Epithelial cell of esophagus (primary cell): Measurements from ENCODE around the gene PWWP2B.
A peak's percentile ranks its signal among the peaks of the same experiment; 100 is the strongest.

Source experiments
- DNase-seq: peaks from one replicate; pipeline ENCODE4 v3.0.0; 2010; ENCODE audit warnings: low read depth
- H3K4me3 ChIP-seq: 2 replicates; pipeline ENCODE4 v1.5.1; 2011; ENCODE audit warnings: mild to moderate bottlenecking, low read length, control low read depth
- TF ChIP-seq, protein P1 (sequence below): IDR thresholded peaks from 2 replicates; pipeline ENCODE4 v1.5.1; 2011; ENCODE audit warnings: low read depth, mild to moderate bottlenecking, low read length, control low read depth, inconsistent platforms; ENCODE audit not compliant: insufficient read depth; ENCODE audit errors: missing control alignments

The PWWP2B gene

DNA sequence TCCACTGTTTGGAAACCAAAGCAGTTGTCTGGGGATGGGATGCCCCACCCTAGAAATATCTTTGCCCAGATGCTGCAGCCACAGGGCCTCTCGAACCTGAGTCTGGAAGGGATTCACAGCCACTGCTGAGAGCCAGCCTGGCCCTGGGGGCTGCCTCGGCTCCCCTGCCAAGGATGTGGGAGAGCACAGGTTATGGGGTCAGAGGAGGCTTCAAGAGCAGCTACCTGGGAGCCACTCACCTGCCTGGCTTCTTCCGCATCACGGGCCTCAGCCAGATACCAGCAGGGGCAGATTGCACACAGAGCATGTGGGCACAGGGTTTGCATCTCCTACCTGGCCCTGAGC lies 5.4 kb upstream of the PWWP2B start:
- no peak overlapping the region for H3K4me3 ChIP-seq
- TF ChIP-seq, protein P1, sequence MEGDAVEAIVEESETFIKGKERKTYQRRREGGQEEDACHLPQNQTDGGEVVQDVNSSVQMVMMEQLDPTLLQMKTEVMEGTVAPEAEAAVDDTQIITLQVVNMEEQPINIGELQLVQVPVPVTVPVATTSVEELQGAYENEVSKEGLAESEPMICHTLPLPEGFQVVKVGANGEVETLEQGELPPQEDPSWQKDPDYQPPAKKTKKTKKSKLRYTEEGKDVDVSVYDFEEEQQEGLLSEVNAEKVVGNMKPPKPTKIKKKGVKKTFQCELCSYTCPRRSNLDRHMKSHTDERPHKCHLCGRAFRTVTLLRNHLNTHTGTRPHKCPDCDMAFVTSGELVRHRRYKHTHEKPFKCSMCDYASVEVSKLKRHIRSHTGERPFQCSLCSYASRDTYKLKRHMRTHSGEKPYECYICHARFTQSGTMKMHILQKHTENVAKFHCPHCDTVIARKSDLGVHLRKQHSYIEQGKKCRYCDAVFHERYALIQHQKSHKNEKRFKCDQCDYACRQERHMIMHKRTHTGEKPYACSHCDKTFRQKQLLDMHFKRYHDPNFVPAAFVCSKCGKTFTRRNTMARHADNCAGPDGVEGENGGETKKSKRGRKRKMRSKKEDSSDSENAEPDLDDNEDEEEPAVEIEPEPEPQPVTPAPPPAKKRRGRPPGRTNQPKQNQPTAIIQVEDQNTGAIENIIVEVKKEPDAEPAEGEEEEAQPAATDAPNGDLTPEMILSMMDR: no peak
- no peak for DNase-seq

DNA sequence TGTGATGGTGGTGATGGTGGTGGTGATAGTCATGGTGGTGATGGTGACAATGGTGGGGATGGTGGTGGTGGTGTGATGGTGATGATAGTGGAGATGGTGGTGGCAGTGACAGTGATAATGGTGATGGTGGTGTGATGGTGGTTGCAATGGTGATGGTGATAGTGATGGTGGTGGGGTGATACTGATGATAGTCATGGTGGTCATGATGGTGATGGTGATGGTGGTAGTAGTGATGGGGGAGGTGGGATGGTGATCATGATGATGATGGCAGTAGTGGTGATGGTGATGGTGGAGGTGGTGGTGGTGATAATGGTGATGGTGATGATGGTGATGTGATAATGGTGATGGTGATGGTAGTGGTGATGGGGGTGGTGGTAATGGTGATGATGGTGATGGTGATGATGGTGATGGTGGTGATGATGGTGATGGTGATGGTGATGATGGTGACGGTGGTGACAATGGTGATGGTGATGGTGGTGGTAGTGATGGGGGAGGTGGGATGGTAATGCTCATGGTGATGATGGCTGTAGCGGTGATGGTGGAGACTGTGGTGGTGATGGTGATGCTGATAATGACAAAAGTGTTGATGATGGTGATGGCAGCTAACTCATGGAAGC lies 4.7 kb upstream of the PWWP2B start:
- no peak for DNase-seq
- H3K4me3 ChIP-seq: no peak overlapping the region
- TF ChIP-seq, protein P1: no peak

DNA sequence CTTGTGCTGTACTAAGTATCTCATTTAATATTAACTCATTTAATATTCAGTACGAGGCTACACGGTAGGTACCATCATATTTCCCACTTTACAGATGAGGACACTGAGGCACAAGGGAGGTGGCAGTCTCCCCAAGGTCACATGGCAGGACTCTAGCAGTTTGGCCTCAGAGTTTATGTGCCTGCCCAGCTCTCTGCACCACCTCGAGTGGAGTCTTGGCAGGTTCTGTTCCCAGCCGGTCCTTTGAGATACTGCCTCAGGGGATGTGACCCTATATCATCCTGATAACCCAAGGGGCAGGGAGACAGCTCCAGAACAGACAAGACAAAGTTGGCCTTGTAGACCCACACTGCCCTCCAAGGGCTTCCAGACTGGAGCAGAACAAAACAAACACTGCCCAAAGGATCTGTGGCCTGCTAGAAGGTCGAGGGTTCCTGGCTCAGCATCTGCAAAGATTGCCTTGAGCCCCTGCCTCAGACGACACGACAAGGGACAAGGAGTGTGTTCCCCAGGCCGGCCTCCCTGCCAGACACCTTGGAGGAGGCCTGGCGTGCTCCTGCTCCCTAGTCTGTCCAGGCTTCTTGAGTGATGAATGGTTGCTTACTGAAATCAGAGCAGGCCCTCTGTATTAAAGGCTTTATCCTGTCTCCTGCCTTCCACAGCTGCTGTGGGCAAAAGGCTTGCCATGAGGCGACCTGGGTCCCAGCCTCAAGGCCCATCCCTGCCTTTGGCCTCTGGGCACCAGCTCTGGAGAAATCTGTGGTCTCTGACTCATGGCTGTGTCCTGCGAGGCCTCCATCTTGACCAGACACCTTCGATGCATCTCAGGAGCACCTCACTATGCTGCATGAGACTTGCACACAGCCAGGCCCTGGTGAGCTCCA lies 3.9 kb upstream of the PWWP2B start:
- TF ChIP-seq, protein P1: no peak
- DNase-seq: peak; percentile 17
- no peak overlapping the region for H3K4me3 ChIP-seq

DNA sequence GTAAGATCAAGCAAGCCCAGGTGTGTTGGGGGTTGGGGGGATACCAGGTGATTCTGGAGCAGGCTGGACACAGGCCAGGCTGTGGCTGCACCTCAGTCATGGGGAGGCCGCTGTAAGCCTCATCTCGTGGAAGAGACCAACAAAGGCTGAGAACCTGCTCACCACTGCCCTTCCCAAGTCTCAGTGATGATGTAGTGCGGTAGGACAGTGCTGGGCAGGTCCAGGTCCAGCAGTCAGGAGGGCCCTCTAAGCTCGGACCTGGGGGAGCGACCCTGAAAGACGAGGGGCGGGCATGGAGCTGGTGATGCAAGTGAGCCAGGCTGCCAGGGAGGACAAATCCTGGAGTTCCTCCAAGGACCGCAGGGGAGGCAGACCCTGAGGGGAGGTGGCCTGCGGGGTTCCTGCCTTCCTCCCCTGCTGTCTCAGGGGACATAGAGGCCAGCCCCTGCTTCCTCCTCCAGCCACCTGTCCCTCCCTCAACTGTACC lies 3.3 kb upstream of the PWWP2B start:
- TF ChIP-seq, protein P1: no peak
- H3K4me3 ChIP-seq: no peak overlapping the region
- DNase-seq: no peak

DNA sequence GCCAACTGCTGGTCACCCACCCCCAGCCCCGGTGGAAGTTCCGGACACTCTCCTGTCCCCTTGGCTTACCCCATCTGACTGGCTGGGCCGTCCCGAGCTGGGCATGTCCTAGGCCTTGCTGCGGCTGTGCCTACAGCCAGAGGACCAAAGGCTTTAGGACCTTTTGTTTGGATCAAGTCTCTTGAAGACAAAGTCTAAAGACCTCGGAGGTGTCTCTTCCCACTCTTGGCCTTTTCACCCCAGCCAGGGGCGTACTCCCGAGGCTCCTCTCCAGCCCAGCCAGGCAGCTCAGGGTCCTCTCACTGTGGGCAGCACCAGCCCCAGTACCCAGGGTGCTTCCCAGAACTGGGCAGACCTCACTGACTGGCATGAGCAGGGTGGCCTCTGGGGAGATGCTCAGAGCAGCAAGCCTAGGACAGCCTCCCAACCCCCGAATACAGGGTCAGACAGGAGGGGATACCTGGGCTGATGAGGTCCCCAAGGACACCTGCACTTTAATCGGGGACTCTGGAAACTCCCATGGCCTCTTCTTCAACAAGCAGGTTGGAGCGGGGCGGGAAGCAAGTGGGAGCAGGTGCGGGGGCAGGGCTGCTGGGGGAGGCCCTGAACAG lies 2.7 kb upstream of the PWWP2B start:
- TF ChIP-seq, protein P1: no peak
- H3K4me3 ChIP-seq: no peak overlapping the region
- no peak for DNase-seq

DNA sequence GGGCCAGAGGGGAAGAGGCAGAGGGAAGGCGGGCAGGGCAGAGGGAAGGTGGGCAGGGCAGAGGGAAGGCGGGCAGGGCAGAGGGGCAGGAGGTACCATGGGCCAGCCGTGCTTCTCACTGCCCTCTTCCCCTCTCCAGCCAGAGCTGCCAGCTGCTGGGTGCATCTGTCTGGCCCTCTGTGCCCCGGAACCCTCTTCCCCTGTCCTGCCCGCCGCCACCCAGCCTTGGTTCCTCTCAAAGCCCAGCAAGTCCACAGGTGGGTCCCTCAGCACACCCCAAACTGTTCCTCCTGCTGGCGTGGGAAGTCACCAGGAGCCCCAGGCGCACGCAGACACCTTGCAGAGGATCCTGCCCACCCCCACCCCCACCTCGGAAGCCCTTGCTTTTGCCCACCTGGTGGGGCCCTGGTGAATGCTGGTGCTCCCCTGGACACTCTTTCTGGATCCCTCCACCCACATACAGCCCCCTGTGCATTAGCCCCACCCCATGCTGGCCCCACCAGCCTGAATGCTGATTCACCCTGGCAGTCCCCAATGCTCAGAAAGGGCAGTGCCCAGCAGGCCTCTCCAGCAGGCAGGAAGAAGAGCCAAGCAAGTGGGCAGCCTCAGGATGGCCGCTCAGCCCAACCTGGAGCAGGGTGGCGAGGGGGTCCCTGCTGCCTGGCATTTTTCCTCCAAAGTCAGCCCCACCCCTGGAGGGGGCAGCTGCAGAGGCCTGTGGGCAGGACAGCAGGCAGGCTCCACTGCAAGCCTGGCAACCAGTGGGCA lies 1.9 kb upstream of the PWWP2B start:
- H3K4me3 ChIP-seq: no peak overlapping the region
- TF ChIP-seq, protein P1: no peak
- DNase-seq: no peak
